Esophagus mucosa (tissue), 1 donor: ENCODE measurements around the gene PTTG1IP. TPM values are rescaled to one million over a fixed set of nuclear protein-coding genes. Genes with fewer than 3 reads are reported as not detected.

ENCODE experiments used
- ATAC-seq: fragments of 200-7000 bp; cut with Tn5 transposase; one replicate; pipeline ENCODE4 v1.9.1; 2020
- total RNA-seq: library from RNA; stranded (reverse); gene quantifications from one replicate; pipeline ENCODE4 v1.2.4, GENCODE V29; 2023
- donor health status: DM: yes; HTN: yes; CAD: no.

The PTTG1IP gene
- total RNA-seq, 1 donor from 2014 or later, result 67.1 TPM

GRCh38 chr21:44800103-44800502, 73.4 kb downstream of the PTTG1IP start:
- ATAC-seq, result no peak

DNA sequence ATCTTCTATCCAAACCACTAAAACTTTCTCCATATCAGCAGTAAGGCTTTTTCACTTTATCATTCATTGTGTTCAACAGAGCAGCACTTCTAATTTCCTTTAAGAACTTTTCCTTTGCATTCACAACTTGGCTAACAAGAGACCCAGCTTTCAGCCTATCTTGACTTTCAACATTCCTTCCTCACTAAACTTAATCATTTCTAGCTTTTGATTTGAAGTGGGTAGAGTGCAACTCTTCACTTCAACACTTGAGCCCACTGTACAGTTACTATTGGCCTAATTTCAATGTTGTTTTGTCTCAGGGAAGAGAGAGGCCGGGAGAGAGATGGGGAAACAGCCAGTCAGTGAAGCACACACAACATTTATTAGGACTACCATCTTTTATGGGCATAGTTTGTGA, 73.8 kb downstream of the PTTG1IP start:
- ATAC-seq, result no peak

Other genes starting within 250 kb of the PTTG1IP start
- gene KRTAP10-9, start 246.6 kb downstream of the PTTG1IP start, total RNA-seq, result not detected
- not detected for gene KRTAP10-10, start 236.3 kb downstream of the PTTG1IP start, total RNA-seq
- not detected for gene KRTAP10-11, start 227.3 kb downstream of the PTTG1IP start, total RNA-seq
- not detected for gene KRTAP12-4, start 219.0 kb downstream of the PTTG1IP start, total RNA-seq
- not detected for gene KRTAP12-3, start 215.8 kb downstream of the PTTG1IP start, total RNA-seq
- not detected for gene KRTAP12-2, start 206.8 kb downstream of the PTTG1IP start, total RNA-seq
- gene KRTAP12-1, start 191.5 kb downstream of the PTTG1IP start, total RNA-seq, result not detected
- not detected for gene KRTAP10-12, start 176.5 kb downstream of the PTTG1IP start, total RNA-seq
- gene TSPEAR, start 162.1 kb downstream of the PTTG1IP start, total RNA-seq, result 0.08 TPM
- 35.8 TPM for gene UBE2G2, start 71.9 kb downstream of the PTTG1IP start, total RNA-seq
- gene SUMO3, start 55.6 kb downstream of the PTTG1IP start, total RNA-seq, result 51.9 TPM
- 7.1 TPM for gene ITGB2, start 47.2 kb upstream of the PTTG1IP start, total RNA-seq
- gene SLX9, start 66.3 kb upstream of the PTTG1IP start, total RNA-seq, result 27.2 TPM
- gene ADARB1, start 200.9 kb upstream of the PTTG1IP start, total RNA-seq, result 5.9 TPM